Stimulated activated naive CD8-positive, alpha-beta T cell treated with anti-CD3 and anti-CD28 coated beads, Interleukin-15, Interleukin-2, amounts not matched to agents 100 U/mL and 50 U/mL, for 24 hours (primary cell): Measurements from ENCODE around the gene GRM3.
A peak's percentile ranks its signal among the peaks of the same experiment; 100 is the strongest.

Source experiments
- ATAC-seq: fragments of 150-1000 bp; cut with Tn5 transposase; one replicate; pipeline ENCODE4 v1.10.0; 2021
- DNase-seq: peaks from one replicate; pipeline ENCODE4 v3.0.0; 2021

GRM3 gene

DNA sequence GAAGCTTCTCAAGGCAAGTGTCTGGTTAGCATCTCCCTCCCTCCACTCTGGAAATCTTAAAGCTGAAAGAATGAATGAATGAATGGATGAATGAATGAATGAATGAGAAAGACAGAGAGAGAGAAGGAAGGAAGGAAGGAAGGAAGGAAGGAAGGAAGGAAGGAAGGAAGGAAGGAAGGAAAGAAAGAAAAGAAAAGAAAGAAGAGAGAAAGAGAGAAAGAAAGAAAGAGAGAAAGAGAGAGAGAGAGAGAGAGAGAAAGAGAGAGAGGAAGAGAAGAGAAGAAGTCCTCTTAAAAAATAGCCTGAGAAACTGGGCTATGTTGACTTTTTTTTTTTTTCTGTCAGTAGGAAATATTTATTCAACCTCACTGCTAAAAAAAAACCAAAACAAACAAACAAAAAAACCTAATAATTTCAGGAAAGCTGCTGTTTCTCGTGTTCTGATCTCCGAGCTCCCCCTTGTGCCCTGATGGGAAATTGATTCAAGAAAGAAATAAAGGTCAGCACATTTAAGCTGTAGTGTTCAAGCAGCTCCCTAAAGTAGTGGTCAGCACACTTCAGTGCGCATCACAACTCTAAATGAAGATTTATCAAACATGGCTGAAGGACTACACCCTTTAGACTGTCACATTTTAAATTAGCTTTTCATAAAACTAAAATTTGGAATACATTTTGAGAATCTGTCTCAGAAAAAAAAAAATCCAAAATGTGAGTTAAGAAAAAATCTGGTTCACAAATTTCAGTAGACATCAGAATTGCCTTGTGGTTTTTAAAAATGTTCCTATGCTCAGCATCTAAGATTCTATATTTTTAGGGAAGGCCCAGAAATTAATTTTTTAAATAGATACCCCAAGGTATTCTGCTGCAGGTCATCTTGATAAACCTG, 261.5 kb downstream of the GRM3 start:
- DNase-seq (peak; percentile 7), ATAC-seq (no peak)

DNA sequence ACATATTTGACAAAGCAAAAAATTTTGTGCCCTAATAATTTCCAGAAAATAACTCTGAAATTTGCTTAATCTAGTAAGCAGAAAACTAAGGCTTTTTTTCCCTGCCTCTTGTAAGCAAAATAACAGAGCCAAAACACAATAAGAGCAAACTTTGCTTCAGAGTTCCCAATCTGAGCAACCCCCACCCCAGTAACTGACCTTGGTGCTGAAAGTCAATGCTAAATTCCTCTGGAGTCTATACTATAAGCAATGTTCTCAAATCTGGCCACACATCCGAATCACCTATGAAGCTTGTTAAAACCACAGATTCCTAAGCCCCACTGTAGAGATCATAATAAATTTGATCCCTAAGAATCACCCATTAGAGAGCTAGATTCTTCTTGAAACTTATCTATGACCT, 265.2 kb downstream of the GRM3 start:
- DNase-seq (no peak), ATAC-seq (no peak)

DNA sequence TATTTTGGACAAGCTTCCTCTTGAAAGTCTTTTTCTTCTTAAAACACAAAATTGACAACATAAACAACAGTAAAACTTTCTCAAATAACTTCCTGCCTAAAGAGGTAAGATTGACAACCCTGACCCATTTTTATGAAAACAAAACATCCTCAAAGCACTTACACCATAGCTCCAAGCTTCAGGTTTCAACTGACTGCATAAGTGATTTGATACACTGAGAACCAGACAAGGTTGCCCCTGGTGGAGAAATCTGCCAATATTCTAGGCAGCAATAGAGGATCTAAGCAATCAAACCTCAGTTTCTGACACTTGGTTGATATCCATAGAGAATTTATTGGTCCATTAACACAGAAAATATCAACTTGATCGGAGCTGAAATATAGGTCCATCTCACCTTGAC, 267.9 kb downstream of the GRM3 start:
- ATAC-seq (no peak), DNase-seq (no peak)

DNA sequence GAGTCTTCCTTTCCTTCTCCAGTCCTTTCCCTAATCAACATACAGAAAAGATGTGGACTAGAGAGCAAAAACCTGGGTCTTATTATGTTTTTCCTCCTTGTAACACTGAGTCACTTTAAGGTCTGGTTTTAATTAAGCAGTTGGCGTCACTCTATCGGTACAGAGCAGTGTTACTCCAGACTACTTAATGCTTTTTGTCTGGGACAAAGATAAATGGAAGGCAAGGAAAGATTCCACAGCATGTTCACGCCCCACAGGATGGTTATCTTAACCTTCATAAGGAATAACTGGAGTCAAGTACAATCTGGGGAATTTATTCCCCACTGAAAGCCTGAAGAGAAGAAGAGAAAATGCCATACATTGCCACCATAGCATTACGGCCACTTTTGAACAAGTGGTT, 270.0 kb downstream of the GRM3 start:
- ATAC-seq (no peak), DNase-seq (no peak)
